GM12865 (cell line): ENCODE data around the gene CCL3.
"Not testable (repeated sequence)": the region's sequence is repeated elsewhere in the genome, so short reads cannot be mapped to it uniquely, and the experiment has no call there.

Experiments
- DNase-seq: peaks from one replicate; pipeline ENCODE4 v3.0.0; 2010; ENCODE audit warnings: low read depth
- H3K4me3 ChIP-seq: 2 replicates; pipeline ENCODE4 v1.5.1; 2011; ENCODE audit warnings: mild to moderate bottlenecking, low read depth, low read length, control low read depth
- TF ChIP-seq, protein P1 (sequence below): IDR thresholded peaks from 2 replicates; pipeline ENCODE4 v1.5.1; 2011; ENCODE audit warnings: low read length, control low read depth, low read depth, inconsistent platforms; ENCODE audit not compliant: insufficient read depth; ENCODE audit errors: missing control alignments

Gene CCL3

GRCh38 chr17:36112572-36112971 lies 22.6 kb upstream of the CCL3 start:
- TF ChIP-seq, protein P1, sequence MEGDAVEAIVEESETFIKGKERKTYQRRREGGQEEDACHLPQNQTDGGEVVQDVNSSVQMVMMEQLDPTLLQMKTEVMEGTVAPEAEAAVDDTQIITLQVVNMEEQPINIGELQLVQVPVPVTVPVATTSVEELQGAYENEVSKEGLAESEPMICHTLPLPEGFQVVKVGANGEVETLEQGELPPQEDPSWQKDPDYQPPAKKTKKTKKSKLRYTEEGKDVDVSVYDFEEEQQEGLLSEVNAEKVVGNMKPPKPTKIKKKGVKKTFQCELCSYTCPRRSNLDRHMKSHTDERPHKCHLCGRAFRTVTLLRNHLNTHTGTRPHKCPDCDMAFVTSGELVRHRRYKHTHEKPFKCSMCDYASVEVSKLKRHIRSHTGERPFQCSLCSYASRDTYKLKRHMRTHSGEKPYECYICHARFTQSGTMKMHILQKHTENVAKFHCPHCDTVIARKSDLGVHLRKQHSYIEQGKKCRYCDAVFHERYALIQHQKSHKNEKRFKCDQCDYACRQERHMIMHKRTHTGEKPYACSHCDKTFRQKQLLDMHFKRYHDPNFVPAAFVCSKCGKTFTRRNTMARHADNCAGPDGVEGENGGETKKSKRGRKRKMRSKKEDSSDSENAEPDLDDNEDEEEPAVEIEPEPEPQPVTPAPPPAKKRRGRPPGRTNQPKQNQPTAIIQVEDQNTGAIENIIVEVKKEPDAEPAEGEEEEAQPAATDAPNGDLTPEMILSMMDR, result no peak
- no peak overlapping the region for H3K4me3 ChIP-seq
- no peak for DNase-seq

GRCh38 chr17:36111068-36111490 lies 21.1 kb upstream of the CCL3 start:
- no peak for DNase-seq
- TF ChIP-seq, protein P1, result no peak
- no peak overlapping the region for H3K4me3 ChIP-seq

DNA sequence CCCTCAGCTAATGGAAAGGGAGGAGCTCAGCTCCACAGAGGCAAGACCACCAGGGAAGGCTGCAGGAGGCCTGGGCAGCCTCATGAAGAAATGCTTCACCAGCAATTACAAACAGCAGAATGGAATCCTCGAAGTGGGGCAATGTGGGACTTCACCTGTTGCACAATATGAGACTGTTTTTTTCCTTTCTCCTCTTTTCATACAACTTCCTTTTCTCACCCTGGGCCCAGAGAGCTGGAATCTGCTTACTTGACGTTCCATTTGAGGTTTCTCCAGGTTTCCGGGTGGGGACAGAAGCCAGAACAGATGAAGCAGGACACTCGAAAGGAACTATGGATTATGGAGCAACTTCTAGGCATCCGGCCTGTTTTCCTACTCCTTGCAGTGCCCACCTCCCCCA lies 18.3 kb upstream of the CCL3 start:
- not testable (repeated sequence) for H3K4me3 ChIP-seq, DNase-seq

DNA sequence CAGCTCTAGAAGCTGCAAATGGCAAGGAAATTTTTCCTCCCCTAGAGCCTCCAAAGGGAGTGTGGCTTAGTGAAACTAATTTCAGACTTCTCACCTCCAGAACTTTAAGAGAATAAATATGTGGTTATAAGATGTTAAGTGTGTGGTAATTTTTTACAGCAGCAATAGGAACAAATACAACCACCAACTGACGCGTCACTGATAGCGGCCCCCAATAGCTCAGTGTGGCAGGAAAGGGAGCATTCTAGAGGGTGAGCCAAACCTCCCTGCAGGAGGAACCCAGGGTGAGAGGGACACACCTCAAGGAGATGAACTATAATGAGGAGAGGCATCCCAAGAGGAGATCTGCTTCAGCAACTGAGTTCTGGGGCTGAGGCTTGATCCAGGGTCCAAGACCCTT lies 17.7 kb upstream of the CCL3 start:
- no peak overlapping the region for H3K4me3 ChIP-seq
- TF ChIP-seq, protein P1, result no peak
- no peak for DNase-seq

- TF ChIP-seq, protein P1, result no peak
- DNase-seq, result no peak
- H3K4me3 ChIP-seq, result no peak overlapping the region
Observed at GRCh38 chr17:36106493-36106835, 16.5 kb upstream of the CCL3 start.

DNA sequence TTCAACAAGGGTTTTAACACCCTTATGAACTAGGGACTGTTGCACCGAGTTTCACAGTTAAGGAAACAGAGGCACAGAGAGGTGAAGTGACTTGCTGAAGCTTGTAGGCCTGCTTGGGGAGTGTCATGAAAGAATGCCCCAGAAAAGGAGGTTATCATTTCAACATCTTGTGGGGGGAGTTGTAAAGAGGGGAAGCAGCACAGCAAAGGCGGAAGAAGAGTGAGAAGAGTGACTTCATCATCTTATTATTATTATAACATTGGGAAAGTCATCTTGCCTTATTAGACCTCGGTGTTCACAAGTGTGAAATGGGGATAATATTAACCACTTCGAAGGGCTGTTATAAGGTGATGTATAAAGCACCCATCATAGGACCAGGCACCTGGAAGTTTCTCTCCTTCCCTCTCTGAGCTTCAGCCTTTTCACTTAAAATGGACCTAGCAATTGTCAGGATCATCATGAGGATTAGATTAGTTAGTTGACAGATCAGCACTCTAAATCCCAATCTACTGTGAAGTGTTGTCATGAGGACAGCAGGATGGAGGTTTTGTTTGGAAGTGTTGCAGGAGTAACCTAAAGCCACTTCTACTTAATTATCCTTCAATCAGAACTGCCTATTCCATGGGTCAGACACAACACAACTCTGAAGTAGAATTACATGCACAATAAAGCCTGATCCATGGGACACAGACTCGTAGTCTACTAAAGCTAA lies 16.0 kb upstream of the CCL3 start:
- H3K4me3 ChIP-seq, result no peak overlapping the region
- no peak for DNase-seq
- TF ChIP-seq, protein P1, result no peak

- no peak for DNase-seq
- TF ChIP-seq, protein P1, result no peak
- H3K4me3 ChIP-seq, result no peak overlapping the region
Observed at GRCh38 chr17:36104701-36105181, 14.8 kb upstream of the CCL3 start.

GRCh38 chr17:36104246-36104645 lies 14.3 kb upstream of the CCL3 start:
- DNase-seq, H3K4me3 ChIP-seq: not testable (repeated sequence)

- H3K4me3 ChIP-seq, result not testable (repeated sequence)
- peak; percentile 72 for DNase-seq
Observed at GRCh38 chr17:36103401-36103975, 13.5 kb upstream of the CCL3 start, which contains the start of gene CCL4. Gene CCL4, plus strand, starts transcription at chr17:36103827. Its CDS starts 79 bp downstream, at chr17:36103906.

- DNase-seq, H3K4me3 ChIP-seq: not testable (repeated sequence)
Observed at GRCh38 chr17:36099004-36099403, 9.1 kb upstream of the CCL3 start.
